ENCODE results near the gene VSX1. TPM values are rescaled to one million over a fixed set of nuclear protein-coding genes. Genes with fewer than 3 reads are reported as not detected.

The VSX1 gene
- total and polyA plus RNA-seq, 7 donors: 0.03 TPM; not detected in 6

- 35 to 46% methylated on average over 4 of the region's 4 CpGs for WGBS, 2 donors
- intact Hi-C loops (cut with DNase I): no loop called here
- H3K27ac ChIP-seq: no peak overlapping the region
- no peak for TF ChIP-seq POLR2A (IDR thresholded peaks at IDR 0.05)
- TF ChIP-seq, protein P1, sequence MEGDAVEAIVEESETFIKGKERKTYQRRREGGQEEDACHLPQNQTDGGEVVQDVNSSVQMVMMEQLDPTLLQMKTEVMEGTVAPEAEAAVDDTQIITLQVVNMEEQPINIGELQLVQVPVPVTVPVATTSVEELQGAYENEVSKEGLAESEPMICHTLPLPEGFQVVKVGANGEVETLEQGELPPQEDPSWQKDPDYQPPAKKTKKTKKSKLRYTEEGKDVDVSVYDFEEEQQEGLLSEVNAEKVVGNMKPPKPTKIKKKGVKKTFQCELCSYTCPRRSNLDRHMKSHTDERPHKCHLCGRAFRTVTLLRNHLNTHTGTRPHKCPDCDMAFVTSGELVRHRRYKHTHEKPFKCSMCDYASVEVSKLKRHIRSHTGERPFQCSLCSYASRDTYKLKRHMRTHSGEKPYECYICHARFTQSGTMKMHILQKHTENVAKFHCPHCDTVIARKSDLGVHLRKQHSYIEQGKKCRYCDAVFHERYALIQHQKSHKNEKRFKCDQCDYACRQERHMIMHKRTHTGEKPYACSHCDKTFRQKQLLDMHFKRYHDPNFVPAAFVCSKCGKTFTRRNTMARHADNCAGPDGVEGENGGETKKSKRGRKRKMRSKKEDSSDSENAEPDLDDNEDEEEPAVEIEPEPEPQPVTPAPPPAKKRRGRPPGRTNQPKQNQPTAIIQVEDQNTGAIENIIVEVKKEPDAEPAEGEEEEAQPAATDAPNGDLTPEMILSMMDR (IDR thresholded peaks at IDR 0.05): no peak
- no peak for TF ChIP-seq POLR2AphosphoS5 (IDR thresholded peaks at IDR 0.05)
- TF ChIP-seq EP300 (IDR thresholded peaks at IDR 0.05): no peak
- H3K27me3 ChIP-seq: peaks cover 0 to 40% (median 0%) of the 10 kb centered on the region in 3 donors
- H3K4me3 ChIP-seq: no peak overlapping the region
- peaks cover 0 to 1% (median 0%) of the 10 kb centered on the region in 4 donors for H3K4me1 ChIP-seq
- H3K9me3 ChIP-seq: no peaks in the 10 kb centered on the region
- DNase-seq: no peak
- no peaks in the 10 kb centered on the region for H3K36me3 ChIP-seq
Measured at GRCh38 chr20:25071734-25072133, 10.2 kb downstream of the VSX1 start.

DNA sequence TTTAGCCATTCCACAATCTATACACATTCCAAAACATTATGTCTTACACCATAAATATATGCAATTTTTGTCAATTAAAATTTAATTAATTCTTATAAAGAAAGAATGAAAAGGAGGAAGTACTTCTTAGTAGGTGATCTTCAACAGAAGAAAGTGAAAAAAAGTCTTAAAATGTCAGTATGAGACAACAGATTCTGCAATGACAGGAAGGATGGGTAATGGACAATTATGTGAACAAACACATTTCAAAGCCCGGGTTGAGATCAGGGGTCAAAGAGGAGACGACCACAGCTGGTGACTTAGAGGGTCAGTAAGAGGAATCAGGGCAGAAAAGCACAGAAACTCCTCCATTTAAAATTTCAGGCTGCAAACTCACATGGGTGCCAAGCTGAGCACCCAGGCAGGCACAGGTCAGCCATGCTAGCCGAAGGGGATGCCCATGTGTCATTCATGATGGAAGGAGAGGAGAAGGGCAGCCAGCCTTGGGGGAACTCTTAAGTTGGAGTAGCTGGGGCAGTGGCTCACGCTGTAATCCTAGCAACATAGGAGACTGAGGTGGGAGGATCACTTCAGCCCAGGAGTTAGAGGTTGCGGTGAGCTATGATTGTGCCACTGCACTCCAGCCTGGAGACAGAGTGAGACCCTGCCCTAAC lies 11.0 kb downstream of the VSX1 start:
- TF ChIP-seq POLR2AphosphoS5 (IDR thresholded peaks at IDR 0.05) (no peak), POLR2A (IDR thresholded peaks at IDR 0.05) (no peak), EP300 (IDR thresholded peaks at IDR 0.05) (no peak)
- TF ChIP-seq, protein P1 (IDR thresholded peaks at IDR 0.05): no peak
- no peak overlapping the region for H3K4me3 ChIP-seq
- no peaks in the 10 kb centered on the region for H3K9me3 ChIP-seq
- DNase-seq: no peak
- WGBS, 2 donors: 63 to 67% methylated on average over 5 of the region's 5 CpGs
- H3K4me1 ChIP-seq: peaks cover 0 to under 1% (median under 1%) of the 10 kb centered on the region in 4 donors
- H3K27me3 ChIP-seq: peaks cover 0 to 34% (median 0%) of the 10 kb centered on the region in 3 donors
- no peaks in the 10 kb centered on the region for H3K36me3 ChIP-seq
- intact Hi-C loops (cut with DNase I): no loop called here
- no peak overlapping the region for H3K27ac ChIP-seq

GRCh38 chr20:25067102-25067987 lies 14.6 kb downstream of the VSX1 start:
- Histone ChIP-seq H3K36me3 (no peaks in the 10 kb centered on the region), H3K27me3 (peaks cover 0 to 24% (median 0%) of the 10 kb centered on the region in 3 donors), H3K27ac (no peak overlapping the region), H3K4me1 (peaks cover 0 to 7% (median 3%) of the 10 kb centered on the region in 4 donors), H3K4me3 (no peak overlapping the region), H3K9me3 (no peaks in the 10 kb centered on the region)
- intact Hi-C loops (cut with DNase I): loop anchor here (5.0 kb wide), 2 partner anchors 110 to 325 kb away; partner anchors contain the start of gene ABHD12
- no peak for TF ChIP-seq POLR2AphosphoS5 (IDR thresholded peaks at IDR 0.05)
- no peak for TF ChIP-seq POLR2A (IDR thresholded peaks at IDR 0.05)
- TF ChIP-seq EP300 (IDR thresholded peaks at IDR 0.05): no peak
- TF ChIP-seq, protein P1 (IDR thresholded peaks at IDR 0.05): no peak
- 91 to 95% methylated on average over 18 of the region's 18 CpGs for WGBS, 2 donors
- DNase-seq: no peak

- no peak overlapping the region for H3K27ac ChIP-seq
- 25 to 36% methylated on average over 6 of the region's 6 CpGs for WGBS, 2 donors
- no peaks in the 10 kb centered on the region for H3K36me3 ChIP-seq
- peaks cover 0 to 15% (median 0%) of the 10 kb centered on the region in 3 donors for H3K27me3 ChIP-seq
- no peak for TF ChIP-seq POLR2AphosphoS5 (IDR thresholded peaks at IDR 0.05)
- TF ChIP-seq POLR2A (IDR thresholded peaks at IDR 0.05): no peak
- TF ChIP-seq, protein P1 (IDR thresholded peaks at IDR 0.05): no peak
- no peak for TF ChIP-seq EP300 (IDR thresholded peaks at IDR 0.05)
- no peak for DNase-seq
- peaks cover 0 to 7% (median 3%) of the 10 kb centered on the region in 4 donors for H3K4me1 ChIP-seq
- intact Hi-C loops (cut with DNase I): loop anchor here (5.0 kb wide), 2 partner anchors 111 to 326 kb away; partner anchors contain the start of gene ABHD12
- no peaks in the 10 kb centered on the region for H3K9me3 ChIP-seq
- H3K4me3 ChIP-seq: no peak overlapping the region
Measured at GRCh38 chr20:25066386-25066785, 15.6 kb downstream of the VSX1 start.

All from sigmoid colon (tissue), 7 donors.